ENCODE data around the gene GRAMD1C.

Gene GRAMD1C

DNA sequence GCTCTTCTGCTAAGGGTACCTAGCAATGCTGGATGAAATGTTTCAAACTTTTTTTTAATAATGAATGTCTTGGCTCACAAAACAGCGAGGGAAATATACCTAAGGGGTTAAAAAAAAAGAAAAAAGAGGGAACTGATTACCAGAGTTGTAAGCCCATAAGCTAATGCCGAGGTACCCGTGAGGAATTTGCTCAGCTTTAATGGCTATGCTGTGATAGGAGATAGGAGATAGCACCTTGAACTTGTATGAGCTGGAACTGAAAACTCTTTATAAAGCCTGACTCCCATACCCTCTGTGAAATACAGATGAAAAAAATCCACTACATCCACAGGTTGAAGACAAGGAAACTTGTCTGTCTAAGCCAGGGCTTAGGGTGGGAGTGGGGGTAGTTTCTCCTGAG is 13.9 kb downstream of the GRAMD1C start:
- no peak for DNase-seq (ENCODE audit: low read depth)
- no peak overlapping the region for H3K4me3 ChIP-seq (ENCODE audit: low read depth, low read length)
- TF ChIP-seq, protein P1, sequence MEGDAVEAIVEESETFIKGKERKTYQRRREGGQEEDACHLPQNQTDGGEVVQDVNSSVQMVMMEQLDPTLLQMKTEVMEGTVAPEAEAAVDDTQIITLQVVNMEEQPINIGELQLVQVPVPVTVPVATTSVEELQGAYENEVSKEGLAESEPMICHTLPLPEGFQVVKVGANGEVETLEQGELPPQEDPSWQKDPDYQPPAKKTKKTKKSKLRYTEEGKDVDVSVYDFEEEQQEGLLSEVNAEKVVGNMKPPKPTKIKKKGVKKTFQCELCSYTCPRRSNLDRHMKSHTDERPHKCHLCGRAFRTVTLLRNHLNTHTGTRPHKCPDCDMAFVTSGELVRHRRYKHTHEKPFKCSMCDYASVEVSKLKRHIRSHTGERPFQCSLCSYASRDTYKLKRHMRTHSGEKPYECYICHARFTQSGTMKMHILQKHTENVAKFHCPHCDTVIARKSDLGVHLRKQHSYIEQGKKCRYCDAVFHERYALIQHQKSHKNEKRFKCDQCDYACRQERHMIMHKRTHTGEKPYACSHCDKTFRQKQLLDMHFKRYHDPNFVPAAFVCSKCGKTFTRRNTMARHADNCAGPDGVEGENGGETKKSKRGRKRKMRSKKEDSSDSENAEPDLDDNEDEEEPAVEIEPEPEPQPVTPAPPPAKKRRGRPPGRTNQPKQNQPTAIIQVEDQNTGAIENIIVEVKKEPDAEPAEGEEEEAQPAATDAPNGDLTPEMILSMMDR (IDR thresholded peaks at IDR 0.05; ENCODE audit: control insufficient read depth, extremely low read depth, insufficient read depth): no peak

DNA sequence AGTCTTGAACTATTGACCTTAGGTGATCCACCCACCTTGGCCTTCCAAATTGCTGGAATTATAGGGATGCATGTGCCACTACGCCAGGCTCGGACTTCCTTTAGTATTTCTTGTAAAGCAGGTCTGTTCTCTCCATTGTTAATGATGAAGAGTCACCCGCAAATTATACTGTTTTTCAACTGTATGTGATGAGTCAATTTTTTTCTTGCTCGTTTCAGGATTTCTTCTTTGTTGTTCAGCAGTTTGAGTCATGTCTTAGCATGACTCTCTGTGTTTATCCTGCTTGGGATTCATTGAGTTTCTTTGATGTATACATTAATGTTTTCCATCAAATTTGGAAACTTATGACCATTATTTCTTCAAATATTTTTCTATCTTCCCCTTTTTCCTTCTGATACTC is 28.9 kb downstream of the GRAMD1C start:
- DNase-seq (ENCODE audit: low read depth): no peak
- H3K4me3 ChIP-seq (ENCODE audit: low read depth, low read length): no peak overlapping the region
- TF ChIP-seq, protein P1 (IDR thresholded peaks at IDR 0.05; ENCODE audit: control insufficient read depth, extremely low read depth, insufficient read depth): no peak

DNA sequence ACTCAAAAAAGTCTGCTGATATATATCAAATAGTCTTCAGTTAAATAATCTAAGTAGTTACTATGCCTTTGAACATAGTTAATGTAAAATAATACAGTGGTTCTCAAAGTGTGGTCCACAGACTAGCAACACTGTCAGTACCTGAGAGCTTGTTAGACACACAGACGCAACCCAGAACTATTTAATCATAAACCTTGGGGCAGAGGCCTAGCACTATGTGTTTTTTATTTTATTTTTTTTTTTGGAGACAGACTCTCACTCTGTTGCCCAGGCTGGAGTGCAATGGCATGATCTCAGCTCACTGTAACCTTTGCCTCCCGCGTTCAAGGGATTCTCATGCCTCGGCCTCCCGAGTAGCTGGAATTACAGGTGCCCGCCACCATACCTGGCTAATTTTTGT is 34.7 kb downstream of the GRAMD1C start:
- TF ChIP-seq, protein P1 (IDR thresholded peaks at IDR 0.05; ENCODE audit: control insufficient read depth, extremely low read depth, insufficient read depth): no peak

DNA sequence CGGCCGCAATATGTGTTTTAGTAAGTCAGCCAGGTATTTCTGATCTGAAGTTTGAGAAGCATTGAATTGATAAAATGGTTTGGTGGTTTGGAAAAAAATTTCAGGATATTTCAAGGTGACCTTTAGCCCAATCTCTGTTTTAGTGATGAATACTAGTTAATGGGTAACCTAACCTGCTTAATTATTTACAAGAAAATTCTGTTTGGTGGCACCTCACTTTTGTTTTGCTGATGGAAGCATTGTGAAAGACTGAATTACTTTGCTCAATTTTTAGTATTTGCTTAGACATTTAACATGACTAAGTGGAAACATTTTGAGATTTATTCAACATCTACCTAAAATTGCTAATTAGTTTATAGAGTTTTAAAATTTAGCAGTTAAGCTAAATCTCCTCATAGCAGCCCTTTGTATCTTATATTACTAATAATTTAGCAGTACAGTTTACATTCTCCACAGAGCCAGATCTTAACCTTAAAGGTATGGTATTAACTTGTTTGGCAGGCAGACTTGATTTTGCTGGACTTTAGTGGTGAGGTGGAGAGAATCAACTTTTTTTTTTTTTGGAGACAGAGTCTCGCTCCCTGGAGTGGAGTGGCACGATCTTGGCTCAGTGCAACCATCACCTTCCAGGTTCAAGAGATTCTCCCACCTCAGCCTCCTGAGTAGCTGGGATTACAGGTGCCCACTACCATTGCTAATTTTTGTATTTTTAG is 35.4 kb downstream of the GRAMD1C start:
- no peak overlapping the region for H3K4me3 ChIP-seq (ENCODE audit: low read depth, low read length)
- no peak for DNase-seq (ENCODE audit: low read depth)
- TF ChIP-seq, protein P1 (IDR thresholded peaks at IDR 0.05; ENCODE audit: control insufficient read depth, extremely low read depth, insufficient read depth): no peak

More for the DNA sequence above, 34.7 kb downstream of the GRAMD1C start:
- H3K4me3 ChIP-seq (ENCODE audit: low read depth, low read length): no peak overlapping the region
- no peak for DNase-seq (ENCODE audit: low read depth)

DNA sequence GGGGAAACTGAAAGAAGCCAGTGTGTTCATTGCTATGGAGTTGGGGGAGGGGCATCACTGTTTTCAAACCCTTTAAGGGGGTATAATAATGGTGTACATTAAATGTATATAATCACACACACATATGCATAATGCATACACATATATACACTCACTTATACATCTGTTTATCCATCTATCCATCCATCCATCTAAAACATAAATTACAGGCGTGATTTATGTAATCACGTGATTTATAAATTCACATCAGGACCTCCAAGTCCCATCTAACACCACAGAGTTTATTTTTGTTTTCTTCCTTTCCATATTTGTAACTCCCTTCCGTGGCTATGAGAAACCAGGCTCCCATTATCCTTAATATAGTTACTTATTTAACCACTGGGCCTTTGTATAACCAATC is 39.8 kb downstream of the GRAMD1C start:
- H3K4me3 ChIP-seq (ENCODE audit: low read depth, low read length): no peak overlapping the region
- no peak for DNase-seq (ENCODE audit: low read depth)
- TF ChIP-seq, protein P1 (IDR thresholded peaks at IDR 0.05; ENCODE audit: control insufficient read depth, extremely low read depth, insufficient read depth): no peak

DNA sequence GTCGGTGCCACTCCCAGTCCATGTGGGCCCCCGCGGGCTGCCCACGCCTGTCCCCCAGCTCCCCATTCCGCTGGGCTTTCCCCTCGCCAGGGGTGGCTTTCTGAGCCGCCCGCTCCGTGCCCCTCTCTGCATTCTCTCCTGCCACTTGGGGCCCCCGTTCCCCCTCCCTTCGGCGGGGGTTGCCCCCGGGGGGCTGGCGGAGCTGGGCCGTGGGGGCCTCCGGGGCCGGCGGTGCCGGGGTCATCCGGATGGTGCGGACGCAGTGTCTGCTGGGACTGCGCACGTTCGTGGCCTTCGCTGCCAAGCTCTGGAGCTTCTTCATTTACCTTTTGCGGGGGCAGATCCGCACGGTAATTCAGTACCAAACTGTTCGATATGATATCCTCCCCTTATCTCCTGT is 46.5 kb downstream of the GRAMD1C start:
- TF ChIP-seq, protein P1 (IDR thresholded peaks at IDR 0.05; ENCODE audit: control insufficient read depth, extremely low read depth, insufficient read depth): no peak

More for the DNA sequence above, 46.5 kb downstream of the GRAMD1C start:
- no peak overlapping the region for H3K4me3 ChIP-seq (ENCODE audit: low read depth, low read length)
- DNase-seq (ENCODE audit: low read depth): no peak

Measured in LNCaP clone FGC (cell line).